HEK293 (cell line): ENCODE results near the gene INPP4B.

ENCODE experiments used
- CTCF ChIA-PET: fragments of 350-600 bp; formaldehyde crosslinking; extraction: SDS; loops from one replicate; lab custom pipeline; 2021; ENCODE audit warnings: antibody characterized with exemption; lab: Yijun Ruan, JAX
- POLR2A ChIA-PET: fragments of 300-600 bp; formaldehyde crosslinking; extraction: SDS; loops from one replicate; lab custom pipeline; 2020; ENCODE audit warnings: antibody characterized with exemption, inconsistent platforms; lab: Yijun Ruan, JAX
- H3K27ac ChIP-seq: fragments of 200-500 bp; sonication (Bioruptor generic); 2 replicates; pipeline ENCODE4 v1.5.1; 2014; ENCODE audit warnings: low read depth, low read length, control low read depth, inconsistent platforms; ENCODE audit errors: extremely low read depth
- H3K36me3 ChIP-seq, 2 experiments: fragments of 200-500 bp in 1 of 2; sonication (Bioruptor generic) in 1 of 2; 1 replicate in 1 of 2; 2 replicates in 1 of 2; pipeline ENCODE4 v1.5.1; 2014 to 2017; ENCODE audit warnings: inconsistent platforms in 2 of 2, low read length in 2 of 2; ENCODE audit not compliant: control insufficient read depth in 2 of 2, insufficient read depth in 1 of 2
- H3K4me1 ChIP-seq: fragments of 200-500 bp; sonication (Bioruptor generic); 2 replicates; pipeline ENCODE4 v1.5.1; 2014; ENCODE audit warnings: mild to moderate bottlenecking, low read length, inconsistent platforms; ENCODE audit not compliant: control insufficient read depth, insufficient read depth
- H3K4me3 ChIP-seq: 2 replicates; pipeline ENCODE4 v1.5.1; 2011; ENCODE audit warnings: low read depth, mild to moderate bottlenecking, control low read depth, low read length, moderate library complexity
- H3K9me3 ChIP-seq: fragments of 200-500 bp; sonication (Bioruptor generic); 2 replicates; pipeline ENCODE4 v1.5.1; 2014; ENCODE audit warnings: low read depth, low read length, inconsistent platforms; ENCODE audit not compliant: control insufficient read depth, insufficient read depth
- HOXA7 ChIP-seq: sonication (generic); formaldehyde crosslinking; IDR thresholded peaks from 2 replicates; pipeline ENCODE4 v1.8.1; 2022; ENCODE audit warnings: missing genetic modification reagents, borderline replicate concordance
- KLF10 ChIP-seq: fragments of 450-650 bp; IDR thresholded peaks from 2 replicates; pipeline ENCODE4 v1.5.1; 2018; ENCODE audit warnings: missing biosample characterization, mild to moderate bottlenecking, missing genetic modification characterization
- MYNN ChIP-seq: fragments of 450-650 bp; formaldehyde crosslinking; IDR thresholded peaks from 2 replicates; pipeline ENCODE4 v1.5.1; 2016; ENCODE audit warnings: missing biosample characterization, missing genetic modification characterization, borderline replicate concordance
- REPIN1 ChIP-seq: fragments of 450-650 bp; formaldehyde crosslinking; IDR thresholded peaks from 2 replicates; pipeline ENCODE4 v1.5.1; 2017; ENCODE audit warnings: missing biosample characterization, missing genetic modification characterization, low read depth
- SALL2 ChIP-seq: fragments of 450-650 bp; formaldehyde crosslinking; IDR thresholded peaks from 2 replicates; pipeline ENCODE4 v1.5.0; 2017; ENCODE audit warnings: missing biosample characterization, mild to moderate bottlenecking, missing genetic modification characterization, borderline replicate concordance
- ZEB2 ChIP-seq: fragments of 450-650 bp; formaldehyde crosslinking; IDR thresholded peaks from 2 replicates; pipeline ENCODE4 v1.5.1; 2016; ENCODE audit warnings: missing biosample characterization, missing genetic modification characterization
- ZFP69B ChIP-seq: fragments of 450-650 bp; formaldehyde crosslinking; IDR thresholded peaks from 2 replicates; pipeline ENCODE4 v1.5.1; 2016; ENCODE audit warnings: missing biosample characterization, missing genetic modification characterization
- ZNF10 ChIP-seq: fragments of 450-650 bp; formaldehyde crosslinking; IDR thresholded peaks from 2 replicates; pipeline ENCODE4 v1.5.1; 2017; ENCODE audit warnings: missing biosample characterization, missing genetic modification characterization
- ZNF112 ChIP-seq: fragments of 450-650 bp; formaldehyde crosslinking; IDR thresholded peaks from 2 replicates; pipeline ENCODE4 v1.5.0; 2017; ENCODE audit warnings: missing biosample characterization, missing genetic modification characterization
- ZNF121 ChIP-seq: fragments of 450-650 bp; formaldehyde crosslinking; IDR thresholded peaks from 2 replicates; pipeline ENCODE4 v1.5.1; 2016; ENCODE audit warnings: missing biosample characterization, missing genetic modification characterization
- ZNF19 ChIP-seq: fragments of 450-650 bp; formaldehyde crosslinking; IDR thresholded peaks from 2 replicates; pipeline ENCODE4; 2016; ENCODE audit warnings: missing biosample characterization, missing genetic modification characterization, low read depth
- ZNF214 ChIP-seq: fragments of 450-650 bp; formaldehyde crosslinking; IDR thresholded peaks from 2 replicates; pipeline ENCODE4 v1.5.1; 2017; ENCODE audit warnings: missing biosample characterization, mild to moderate bottlenecking, missing genetic modification characterization, borderline replicate concordance
- ZNF292 ChIP-seq: fragments of 450-650 bp; formaldehyde crosslinking; IDR thresholded peaks from 2 replicates; pipeline ENCODE4 v1.5.1; 2016; ENCODE audit warnings: low read depth, missing biosample characterization, missing genetic modification characterization, borderline replicate concordance
- ZNF48 ChIP-seq: fragments of 450-650 bp; formaldehyde crosslinking; IDR thresholded peaks from 2 replicates; pipeline ENCODE4 v1.5.1; 2016; ENCODE audit warnings: missing biosample characterization, missing genetic modification characterization
- ZNF600 ChIP-seq: fragments of 450-650 bp; formaldehyde crosslinking; IDR thresholded peaks from 2 replicates; pipeline ENCODE4 v1.5.1; 2016; ENCODE audit warnings: missing biosample characterization, missing genetic modification characterization
- ZNF626 ChIP-seq: fragments of 450-650 bp; sonication (Bioruptor Pico); formaldehyde crosslinking; IDR thresholded peaks from 2 replicates; pipeline ENCODE4 v1.5.1; 2018; ENCODE audit warnings: missing biosample characterization, missing genetic modification characterization, inconsistent platforms
- ZNF660 ChIP-seq: fragments of 450-650 bp; IDR thresholded peaks from 2 replicates; pipeline ENCODE4 v1.5.1; 2018; ENCODE audit warnings: missing biosample characterization, mild to moderate bottlenecking, missing genetic modification characterization
- TF ChIP-seq, protein P1 (sequence below): fragments of 450-650 bp; formaldehyde crosslinking; IDR thresholded peaks from 2 replicates; pipeline ENCODE4 v1.5.1; 2016; ENCODE audit warnings: missing biosample characterization, missing genetic modification characterization
- TF ChIP-seq, protein P2 (sequence below): fragments of 450-650 bp; formaldehyde crosslinking; IDR thresholded peaks from 2 replicates; pipeline ENCODE4 v1.5.1; 2016; ENCODE audit warnings: missing biosample characterization, missing genetic modification characterization
- TF ChIP-seq, protein P3 (sequence below): fragments of 450-650 bp; formaldehyde crosslinking; IDR thresholded peaks from 2 replicates; pipeline ENCODE4 v1.5.1; 2016; ENCODE audit warnings: missing biosample characterization, missing genetic modification characterization, low read depth
- TF ChIP-seq, protein P4 (sequence below): fragments of 450-650 bp; IDR thresholded peaks from 2 replicates; pipeline ENCODE4 v1.5.1; 2018; ENCODE audit warnings: missing biosample characterization, mild to moderate bottlenecking, missing genetic modification characterization

The INPP4B gene

DNA sequence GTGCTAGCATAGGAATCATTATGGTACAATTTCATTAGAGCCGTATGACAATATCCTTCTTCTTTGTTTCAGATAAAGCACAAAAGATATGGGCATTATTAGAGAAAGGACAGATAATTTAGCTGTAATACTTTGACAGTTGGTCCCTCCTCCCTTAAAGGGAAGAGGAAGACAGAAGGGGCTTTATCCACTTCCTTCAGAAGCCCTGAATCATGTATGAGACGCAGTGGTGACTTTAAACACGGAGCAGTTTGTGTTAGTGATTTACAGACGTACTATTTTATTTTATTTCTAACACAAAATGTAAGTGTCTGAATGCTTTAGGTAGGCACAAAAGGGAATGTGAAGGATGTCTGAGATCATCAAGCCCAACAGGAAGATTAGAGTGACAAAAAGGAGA is 742.1 kb downstream of the INPP4B start (continued):
- TF ChIP-seq, protein P1, sequence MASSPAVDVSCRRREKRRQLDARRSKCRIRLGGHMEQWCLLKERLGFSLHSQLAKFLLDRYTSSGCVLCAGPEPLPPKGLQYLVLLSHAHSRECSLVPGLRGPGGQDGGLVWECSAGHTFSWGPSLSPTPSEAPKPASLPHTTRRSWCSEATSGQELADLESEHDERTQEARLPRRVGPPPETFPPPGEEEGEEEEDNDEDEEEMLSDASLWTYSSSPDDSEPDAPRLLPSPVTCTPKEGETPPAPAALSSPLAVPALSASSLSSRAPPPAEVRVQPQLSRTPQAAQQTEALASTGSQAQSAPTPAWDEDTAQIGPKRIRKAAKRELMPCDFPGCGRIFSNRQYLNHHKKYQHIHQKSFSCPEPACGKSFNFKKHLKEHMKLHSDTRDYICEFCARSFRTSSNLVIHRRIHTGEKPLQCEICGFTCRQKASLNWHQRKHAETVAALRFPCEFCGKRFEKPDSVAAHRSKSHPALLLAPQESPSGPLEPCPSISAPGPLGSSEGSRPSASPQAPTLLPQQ (tag by site-specific recombination), result no peak
- TF ChIP-seq REPIN1 (tag by site-specific recombination) (no peak), ZFP69B (no peak), KLF10 (tag by site-specific recombination) (no peak)
- TF ChIP-seq, all 188 proteins: peak for 0

DNA sequence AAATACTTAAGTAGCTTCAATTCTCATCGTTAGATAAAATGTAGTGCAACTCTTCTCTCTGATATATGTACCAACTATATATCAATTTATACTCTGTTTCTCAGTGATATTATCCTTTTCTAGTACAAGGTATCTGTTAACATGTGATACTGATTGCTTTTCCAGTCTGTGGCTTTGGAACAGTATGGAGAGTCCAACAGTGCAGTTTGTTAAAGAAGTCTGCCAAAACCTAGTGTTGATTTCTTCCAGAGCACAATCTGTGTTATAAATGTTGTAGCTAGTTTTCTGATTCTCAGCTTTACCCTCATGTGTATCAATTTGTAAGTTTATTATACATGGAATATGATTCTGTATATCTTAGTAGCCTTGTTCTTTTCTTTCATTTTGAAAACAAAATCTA is 744.7 kb downstream of the INPP4B start:
- TF ChIP-seq SALL2, result no peak
- no peak for TF ChIP-seq MYNN (tag by site-specific recombination)
- TF ChIP-seq ZNF112 (tag by site-specific recombination), result no peak
- no peak for TF ChIP-seq ZEB2
- TF ChIP-seq ZNF48 (tag by site-specific recombination), result no peak
- TF ChIP-seq, protein P2, sequence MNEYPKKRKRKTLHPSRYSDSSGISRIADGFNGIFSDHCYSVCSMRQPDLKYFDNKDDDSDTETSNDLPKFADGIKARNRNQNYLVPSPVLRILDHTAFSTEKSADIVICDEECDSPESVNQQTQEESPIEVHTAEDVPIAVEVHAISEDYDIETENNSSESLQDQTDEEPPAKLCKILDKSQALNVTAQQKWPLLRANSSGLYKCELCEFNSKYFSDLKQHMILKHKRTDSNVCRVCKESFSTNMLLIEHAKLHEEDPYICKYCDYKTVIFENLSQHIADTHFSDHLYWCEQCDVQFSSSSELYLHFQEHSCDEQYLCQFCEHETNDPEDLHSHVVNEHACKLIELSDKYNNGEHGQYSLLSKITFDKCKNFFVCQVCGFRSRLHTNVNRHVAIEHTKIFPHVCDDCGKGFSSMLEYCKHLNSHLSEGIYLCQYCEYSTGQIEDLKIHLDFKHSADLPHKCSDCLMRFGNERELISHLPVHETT (tag by site-specific recombination), result no peak
- no peak for TF ChIP-seq ZNF121 (tag by site-specific recombination)
- no peak for TF ChIP-seq ZNF660
- no peak for TF ChIP-seq ZNF626 (tag by site-specific recombination)
- TF ChIP-seq ZNF600 (tag by site-specific recombination), result no peak
- no peak for TF ChIP-seq ZNF19 (tag by site-specific recombination)
- TF ChIP-seq ZNF292 (tag by site-specific recombination), result no peak
- TF ChIP-seq ZNF10 (tag by site-specific recombination), result no peak
- TF ChIP-seq, protein P3, sequence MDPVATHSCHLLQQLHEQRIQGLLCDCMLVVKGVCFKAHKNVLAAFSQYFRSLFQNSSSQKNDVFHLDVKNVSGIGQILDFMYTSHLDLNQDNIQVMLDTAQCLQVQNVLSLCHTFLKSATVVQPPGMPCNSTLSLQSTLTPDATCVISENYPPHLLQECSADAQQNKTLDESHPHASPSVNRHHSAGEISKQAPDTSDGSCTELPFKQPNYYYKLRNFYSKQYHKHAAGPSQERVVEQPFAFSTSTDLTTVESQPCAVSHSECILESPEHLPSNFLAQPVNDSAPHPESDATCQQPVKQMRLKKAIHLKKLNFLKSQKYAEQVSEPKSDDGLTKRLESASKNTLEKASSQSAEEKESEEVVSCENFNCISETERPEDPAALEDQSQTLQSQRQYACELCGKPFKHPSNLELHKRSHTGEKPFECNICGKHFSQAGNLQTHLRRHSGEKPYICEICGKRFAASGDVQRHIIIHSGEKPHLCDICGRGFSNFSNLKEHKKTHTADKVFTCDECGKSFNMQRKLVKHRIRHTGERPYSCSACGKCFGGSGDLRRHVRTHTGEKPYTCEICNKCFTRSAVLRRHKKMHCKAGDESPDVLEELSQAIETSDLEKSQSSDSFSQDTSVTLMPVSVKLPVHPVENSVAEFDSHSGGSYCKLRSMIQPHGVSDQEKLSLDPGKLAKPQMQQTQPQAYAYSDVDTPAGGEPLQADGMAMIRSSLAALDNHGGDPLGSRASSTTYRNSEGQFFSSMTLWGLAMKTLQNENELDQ (tag by site-specific recombination), result no peak
- no peak for TF ChIP-seq ZNF214 (tag by site-specific recombination)
- TF ChIP-seq, protein P4, sequence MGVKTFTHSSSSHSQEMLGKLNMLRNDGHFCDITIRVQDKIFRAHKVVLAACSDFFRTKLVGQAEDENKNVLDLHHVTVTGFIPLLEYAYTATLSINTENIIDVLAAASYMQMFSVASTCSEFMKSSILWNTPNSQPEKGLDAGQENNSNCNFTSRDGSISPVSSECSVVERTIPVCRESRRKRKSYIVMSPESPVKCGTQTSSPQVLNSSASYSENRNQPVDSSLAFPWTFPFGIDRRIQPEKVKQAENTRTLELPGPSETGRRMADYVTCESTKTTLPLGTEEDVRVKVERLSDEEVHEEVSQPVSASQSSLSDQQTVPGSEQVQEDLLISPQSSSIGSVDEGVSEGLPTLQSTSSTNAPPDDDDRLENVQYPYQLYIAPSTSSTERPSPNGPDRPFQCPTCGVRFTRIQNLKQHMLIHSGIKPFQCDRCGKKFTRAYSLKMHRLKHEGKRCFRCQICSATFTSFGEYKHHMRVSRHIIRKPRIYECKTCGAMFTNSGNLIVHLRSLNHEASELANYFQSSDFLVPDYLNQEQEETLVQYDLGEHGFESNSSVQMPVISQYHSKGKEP (tag by site-specific recombination), result no peak
- TF ChIP-seq HOXA7 (CRISPR knock-in tag), result no peak
- Histone ChIP-seq H3K4me3 (no peak overlapping the region), H3K36me3 (no peaks in the 10 kb centered on the region), H3K9me3 (no peaks in the 10 kb centered on the region), H3K4me1 (no peaks in the 10 kb centered on the region), H3K27ac (no peak overlapping the region)
- ChIA-PET POLR2A (no interaction called here), CTCF (no interaction called here)
